Retina (tissue), 1 donor: ENCODE results near the gene LPAR3.

Source experiments
- DNase-seq: peaks from one replicate; pipeline ENCODE4 v3.0.0-alpha.2; 2016

Gene LPAR3

DNA sequence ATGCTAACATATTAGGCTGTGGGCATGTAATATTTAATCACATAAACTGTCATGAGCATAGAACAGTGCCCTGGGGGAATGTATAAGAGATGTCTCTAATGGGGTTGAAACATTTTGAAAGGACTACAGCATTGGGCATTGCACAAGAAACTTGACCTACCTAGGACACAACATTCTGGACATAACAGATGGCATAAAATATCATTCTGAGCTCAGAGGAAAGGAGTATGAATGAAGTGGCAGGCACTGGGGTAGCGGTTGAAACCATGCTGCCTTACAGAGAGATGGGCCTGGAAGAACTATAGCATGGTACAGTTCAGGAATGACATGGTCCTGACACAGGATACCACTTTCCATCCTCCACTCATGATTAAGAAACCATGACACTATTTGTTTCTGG lies 69.0 kb downstream of the LPAR3 start:
- no peak for DNase-seq

DNA sequence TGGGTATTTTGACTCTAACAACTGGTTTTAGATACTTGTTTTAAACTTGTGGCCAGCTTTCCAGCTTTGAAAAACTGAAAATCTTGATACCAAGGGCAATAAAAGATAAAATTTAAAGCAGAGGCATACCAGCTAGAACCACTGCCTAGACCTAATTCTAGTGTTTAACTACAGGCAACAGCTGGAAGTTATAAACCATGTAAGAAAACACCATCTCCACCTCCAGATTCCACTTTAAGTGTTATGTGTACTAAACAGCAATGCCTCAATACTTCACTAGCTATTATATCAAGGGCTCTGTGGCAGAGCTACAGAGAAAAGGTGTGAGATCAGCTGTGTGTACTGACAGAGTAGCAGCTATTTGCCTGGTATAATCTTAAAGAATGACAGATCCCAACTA lies 69.5 kb downstream of the LPAR3 start:
- no peak for DNase-seq

DNA sequence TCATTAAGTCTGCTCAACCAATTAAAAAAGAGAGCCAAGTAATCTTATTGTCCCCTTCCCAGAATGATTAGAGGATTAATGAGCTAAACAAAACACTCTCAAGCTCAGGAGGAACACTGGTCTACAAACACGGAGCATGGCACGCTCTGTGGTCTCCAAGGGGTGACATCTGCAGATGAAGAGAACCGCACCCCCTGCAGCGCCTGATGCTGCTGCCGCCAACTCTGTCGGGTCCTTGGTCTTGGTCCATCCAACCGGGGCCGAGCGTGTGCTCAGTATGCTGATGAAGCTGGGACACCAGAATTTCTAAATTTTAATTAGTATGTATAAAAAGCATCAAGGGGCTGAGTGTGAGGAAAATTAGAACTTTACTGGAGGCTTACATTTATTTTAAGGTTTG lies 82.7 kb downstream of the LPAR3 start:
- DNase-seq = no peak

DNA sequence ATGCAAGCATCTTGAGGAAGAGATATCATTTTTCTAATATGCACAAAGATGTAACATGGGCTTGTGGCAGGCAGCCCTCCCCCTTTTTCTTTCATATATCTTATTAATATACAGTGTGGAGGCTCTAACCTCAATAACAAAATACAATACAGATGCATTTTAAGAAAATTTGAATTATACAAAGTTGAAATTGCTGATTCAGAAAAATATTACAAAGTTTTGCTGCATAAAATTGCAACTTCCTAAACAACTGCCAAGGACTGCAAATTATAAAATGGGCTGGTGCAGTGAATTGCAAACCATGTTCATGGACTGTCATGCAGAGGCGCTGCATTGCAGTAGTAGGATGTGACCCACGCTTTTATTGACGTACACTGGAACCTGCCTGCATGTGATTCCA lies 84.0 kb downstream of the LPAR3 start:
- no peak for DNase-seq

DNA sequence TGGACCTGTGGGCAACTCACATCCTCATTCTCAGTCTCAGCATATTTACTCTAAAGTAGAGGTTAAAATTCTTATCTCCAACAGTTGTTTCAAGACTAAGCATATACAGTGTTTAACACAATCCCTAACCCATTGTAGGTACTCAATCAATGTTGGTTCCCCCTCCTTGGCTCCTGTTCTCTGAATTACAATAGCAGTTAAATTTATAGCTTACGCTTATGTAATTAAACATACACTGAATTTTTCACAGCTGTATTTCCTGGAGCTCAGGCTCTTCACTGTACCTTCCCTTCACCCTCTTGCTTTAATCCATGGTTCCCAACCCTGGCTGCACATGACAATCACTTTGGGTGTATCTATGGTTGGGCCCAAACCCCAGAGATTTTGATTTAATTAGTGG lies 89.4 kb downstream of the LPAR3 start:
- DNase-seq = no peak

DNA sequence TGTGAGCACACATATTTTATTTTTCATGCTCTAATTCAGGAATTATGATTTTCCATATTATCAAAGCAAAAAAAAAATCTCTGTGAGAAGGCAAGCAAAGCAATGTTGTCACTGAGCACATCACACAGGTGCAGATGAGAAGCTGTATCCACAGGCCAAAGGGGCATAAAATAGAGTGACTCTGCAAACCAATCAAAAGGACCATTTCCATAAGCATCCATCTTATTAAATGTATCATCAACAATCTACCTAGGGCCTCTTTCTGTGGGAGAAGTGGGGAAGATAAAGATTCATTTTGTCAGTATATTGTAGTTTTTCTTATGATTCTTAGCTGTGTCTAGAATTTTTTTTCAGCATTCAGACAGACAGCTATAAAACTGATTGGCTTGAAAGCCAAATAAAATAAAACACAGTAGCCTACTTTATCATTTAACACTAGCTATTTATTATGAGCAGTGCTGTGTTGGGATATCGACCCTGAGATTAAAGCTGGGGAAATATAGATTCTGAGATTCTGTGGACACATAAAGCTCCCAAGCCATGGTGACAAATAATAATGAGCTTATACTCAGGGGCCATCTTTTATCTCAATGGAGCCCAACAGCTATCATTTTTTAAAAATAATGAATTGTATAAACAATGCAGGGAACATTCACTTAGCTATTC lies 90.3 kb downstream of the LPAR3 start:
- no peak for DNase-seq

DNA sequence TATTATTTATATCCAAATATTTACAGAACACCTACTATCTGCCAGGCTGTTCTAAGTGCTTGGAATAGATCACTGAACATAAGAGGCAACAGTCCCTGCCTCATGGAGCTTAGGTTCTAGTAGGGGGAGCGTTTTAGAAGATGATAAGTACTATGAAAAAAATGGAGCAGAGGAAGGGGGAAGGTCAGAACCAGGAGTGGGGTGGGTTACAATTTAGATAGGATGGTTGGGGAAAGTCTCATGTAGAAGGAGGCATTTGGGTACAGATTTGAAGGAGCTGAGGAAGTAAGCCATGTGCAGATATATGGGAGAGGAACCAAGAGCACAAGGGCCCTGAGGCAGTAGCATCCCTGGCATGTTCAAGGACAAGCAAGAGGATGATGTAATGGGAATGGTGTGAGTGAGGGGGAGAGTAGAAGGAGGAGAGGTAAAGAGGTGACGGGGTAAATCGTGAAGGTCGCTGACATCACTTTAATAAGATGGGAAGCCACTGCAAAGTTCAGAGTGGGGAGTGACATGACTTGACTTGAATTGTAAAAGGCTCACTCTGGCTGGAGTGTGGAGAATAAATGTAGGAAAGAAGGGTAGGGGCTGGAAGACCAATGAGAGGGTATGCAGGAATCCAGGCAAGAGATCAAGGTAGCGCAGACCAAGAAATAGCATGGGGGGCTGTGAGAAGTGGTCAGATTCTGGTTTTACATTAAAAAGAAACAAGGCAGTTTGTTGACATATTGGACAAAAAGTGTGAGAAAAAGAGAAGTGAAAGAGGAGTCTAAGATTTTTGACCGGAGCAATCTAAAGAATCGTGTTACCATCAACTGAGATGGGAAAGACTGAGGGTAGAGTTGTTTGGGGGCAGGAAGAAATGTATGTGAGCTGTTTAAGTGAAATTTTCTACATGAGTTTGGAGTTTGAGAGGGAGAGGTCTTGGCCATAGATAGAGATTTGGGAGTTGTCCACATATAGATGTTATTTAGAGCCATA lies 92.6 kb downstream of the LPAR3 start:
- no peak for DNase-seq

DNA sequence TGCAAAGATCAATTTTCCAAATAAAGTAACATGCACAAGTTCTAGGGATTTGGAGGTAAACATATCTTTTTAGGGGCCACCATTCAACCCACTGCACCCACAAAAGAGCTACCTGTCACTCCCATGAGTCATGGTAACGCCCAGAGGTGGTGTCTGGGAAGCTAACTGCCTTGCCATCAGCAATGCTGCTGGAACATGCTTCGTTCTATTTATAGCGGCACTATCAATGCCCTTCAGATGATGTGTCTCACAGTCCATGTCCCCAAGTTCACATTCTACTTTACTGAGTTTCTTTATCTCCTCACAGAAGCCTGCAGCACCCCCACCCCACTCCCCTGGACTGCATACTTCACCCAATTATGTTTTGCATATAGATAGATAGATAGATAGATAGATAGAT lies 95.4 kb downstream of the LPAR3 start:
- no peak for DNase-seq

DNA sequence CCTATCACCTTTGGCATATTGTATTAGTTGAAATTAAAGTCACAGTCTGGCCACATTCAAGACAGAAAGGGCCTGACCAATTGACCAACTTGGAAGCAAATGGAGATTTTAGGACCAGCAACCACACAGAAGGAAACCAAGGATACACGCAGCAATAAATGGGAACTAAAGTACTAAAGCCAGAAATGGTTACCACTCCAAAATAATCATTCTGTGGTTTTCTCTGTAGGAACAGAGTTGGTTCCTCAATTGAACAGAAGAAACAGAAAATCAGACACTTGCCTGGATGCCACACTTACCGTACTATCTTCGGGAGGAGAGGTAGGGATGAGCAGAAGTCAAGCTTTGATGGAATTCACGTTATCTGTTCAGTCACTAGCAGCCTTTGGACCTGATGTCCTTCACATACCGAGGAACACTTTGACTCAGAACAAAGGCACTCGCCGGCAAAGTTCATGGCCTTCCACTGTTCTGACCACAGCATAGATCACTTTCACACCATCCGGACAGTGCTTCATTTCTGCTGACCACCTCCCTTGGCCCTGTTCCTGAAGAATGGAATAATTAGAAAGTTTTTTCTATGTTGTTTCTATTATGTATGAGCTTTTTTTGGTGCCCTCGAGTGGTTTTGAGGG lies 96.9 kb downstream of the LPAR3 start:
- no peak for DNase-seq

DNA sequence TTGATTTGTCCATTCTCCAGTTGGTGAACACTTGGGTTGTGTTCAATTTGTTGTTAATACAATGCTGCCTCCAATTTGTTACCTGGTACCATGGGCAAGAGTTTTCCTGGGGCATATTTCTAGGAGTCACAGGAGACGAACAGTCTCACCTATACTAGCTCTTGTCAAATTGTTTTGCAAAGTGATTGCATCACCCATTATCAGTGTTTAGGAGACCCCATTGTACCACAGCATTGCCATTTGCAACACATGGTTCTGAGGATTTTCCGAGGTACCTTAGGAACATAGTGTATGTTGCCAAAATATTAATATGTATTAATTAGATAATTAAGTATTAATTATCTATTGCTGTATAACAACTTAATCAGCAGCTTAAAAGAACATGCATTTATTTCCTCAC lies 97.8 kb downstream of the LPAR3 start:
- DNase-seq = no peak

DNA sequence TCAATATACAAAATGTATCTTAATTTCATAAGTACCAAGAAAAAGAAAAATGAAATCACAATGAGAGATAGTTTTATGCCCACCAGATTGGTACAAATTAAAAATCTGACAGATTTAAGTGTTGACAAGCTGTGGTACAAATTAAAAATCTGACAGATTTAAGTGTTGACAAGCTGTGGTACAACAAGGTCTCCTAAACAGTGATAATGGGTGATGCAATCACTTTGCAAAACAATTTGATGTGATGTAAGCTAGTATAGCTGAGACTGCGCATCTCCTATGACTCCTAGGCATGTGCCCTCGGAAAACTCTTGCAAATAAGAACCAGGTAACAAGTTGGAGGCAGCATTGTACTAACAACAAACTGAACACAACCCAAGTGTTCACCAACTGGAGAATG lies 100.6 kb downstream of the LPAR3 start:
- no peak for DNase-seq

DNA sequence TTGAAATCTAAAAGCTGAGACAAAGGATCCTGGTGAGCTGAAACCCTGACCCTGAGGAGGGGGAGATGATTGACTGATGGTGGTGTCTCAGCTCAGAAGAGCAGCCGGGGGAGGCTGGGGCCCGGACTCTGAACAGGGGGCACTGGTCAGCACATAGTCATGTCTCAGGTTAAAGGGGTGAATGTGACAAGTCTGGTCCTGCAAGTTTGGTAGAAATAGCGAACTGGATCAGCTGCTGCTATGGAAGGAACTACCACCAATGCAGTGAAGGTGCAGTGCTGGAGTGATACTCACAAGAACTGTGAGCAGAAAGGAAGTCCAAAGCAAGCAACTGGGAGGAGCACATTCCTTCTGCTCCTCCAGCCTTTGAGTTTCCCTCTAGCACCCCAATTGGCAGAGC lies 104.0 kb downstream of the LPAR3 start:
- DNase-seq = no peak

DNA sequence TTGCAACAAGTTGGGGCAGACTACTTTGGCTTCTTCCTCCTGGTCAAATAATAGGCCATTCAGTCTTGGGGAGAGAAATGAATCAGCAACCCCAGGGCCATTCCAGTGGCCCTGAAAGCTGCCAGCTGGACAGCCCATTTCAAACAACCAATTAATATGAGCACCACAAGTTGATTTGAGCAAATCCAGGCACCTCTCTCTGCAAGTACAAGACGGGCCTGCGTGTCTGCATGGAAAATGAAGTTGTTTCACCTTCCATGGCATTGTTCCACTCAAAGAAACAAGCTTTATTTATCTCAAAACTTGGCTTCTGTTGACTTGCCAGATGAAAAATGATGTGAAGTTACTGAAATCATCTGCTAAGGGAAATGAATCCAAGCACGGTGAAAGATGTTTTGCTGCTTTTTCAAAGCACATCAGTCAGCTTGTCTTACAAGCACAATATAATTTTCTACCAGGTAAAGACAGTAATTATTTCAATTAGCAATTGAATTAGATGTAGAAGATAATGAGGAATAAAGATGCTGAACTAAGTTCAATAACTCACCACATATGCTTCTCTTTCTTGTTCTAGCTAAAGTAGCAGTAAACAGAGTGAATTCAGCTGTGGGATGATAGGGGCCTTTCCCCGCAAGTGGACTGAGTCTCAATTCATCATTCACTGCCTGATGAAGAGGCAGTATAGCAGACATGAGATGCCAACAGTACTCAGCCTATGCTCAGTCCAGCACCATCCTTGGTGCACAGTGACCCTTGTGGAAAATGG lies 107.6 kb downstream of the LPAR3 start:
- no peak for DNase-seq

DNA sequence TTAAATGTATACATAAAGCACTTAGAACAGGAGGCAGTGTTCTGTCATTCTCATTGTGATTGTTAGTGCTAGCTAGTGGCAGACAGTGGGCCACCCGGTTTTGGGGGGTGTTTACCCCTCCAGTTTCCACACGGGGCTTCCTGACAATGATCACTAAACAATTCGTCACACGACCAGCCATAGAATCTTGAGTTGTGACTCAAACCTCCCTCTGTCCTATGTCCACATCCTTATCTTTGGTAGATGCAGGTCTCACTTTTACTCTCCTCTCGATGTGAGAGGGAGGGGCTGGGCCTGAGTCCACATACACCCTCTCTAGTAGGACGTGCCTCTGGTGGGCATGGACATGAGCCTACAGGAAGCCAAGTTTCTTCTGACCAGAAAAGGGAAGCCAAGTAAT lies 110.1 kb downstream of the LPAR3 start:
- DNase-seq = no peak

DNA sequence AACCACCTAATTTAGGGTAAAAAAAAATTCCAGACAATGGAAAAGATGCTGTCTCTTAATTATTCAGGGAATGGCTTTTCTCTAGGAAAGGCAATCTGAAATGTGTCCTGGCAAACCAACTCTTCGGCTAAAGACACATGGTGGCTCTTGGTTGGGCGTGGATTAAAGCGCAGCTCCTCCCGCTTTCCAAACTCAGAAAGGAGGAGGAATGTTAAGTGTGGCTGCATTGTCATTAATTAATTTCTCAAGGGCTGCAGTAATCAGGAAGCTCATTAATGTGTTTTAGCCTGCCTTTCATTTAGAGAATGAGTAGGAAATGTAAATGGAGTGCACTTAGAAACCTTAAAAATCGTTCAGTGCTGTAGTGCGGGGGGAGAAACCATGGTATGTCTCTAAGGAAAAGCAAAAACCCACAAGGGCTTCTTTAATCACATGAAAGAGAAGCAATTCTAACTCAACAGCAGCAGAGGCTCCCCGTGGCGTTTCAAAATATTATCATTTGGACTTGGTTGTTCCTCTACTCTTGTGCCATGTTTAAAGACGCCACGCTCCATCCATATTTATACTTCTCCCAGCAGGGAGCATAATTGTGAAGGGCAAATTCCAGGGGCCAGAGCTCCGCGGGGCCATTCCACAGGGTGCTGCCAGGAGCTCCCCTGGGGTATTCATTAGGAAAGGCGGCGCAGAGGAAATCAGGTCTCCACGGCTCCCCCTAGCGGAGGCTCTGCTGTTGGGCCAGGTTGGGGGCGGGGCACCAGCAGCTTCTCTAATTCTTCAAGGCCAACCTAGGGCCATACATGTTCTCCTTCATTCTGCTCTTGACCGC lies 110.8 kb downstream of the LPAR3 start:
- peak; percentile 40 for DNase-seq

DNA sequence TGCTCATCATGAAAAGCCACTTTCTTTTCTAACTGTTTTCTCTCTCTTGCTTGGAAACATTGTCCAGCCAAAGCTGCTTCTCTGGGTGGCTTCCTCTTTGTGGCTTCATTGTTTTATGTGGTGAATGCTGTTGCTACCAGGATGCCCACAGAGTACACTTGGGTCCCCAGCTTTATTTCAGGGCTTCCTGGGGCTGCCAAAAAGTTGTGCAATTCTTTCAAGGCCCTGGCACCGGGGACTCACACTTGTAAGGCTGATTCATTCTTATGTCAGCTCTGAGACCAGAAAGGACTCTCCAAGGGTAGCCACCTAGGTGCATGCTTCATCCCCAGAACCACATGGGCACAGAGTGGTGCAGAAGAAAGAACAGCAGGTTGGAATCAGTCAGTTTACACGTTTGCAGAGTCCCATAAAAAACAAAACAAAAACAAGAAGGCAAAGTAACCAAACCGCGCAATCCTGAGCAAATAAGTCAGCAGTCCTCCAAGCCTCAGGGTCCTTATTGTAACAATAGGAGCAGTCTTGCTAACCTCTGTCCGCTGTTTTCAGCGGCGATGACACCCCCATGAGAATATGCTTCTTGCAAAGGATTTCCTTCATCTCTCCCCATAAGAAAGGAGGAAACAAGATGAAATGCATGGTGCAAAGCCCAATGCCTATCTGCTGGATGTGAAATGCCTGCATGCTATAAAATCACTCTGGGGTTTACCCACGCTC lies 112.8 kb downstream of the LPAR3 start:
- no peak for DNase-seq

DNA sequence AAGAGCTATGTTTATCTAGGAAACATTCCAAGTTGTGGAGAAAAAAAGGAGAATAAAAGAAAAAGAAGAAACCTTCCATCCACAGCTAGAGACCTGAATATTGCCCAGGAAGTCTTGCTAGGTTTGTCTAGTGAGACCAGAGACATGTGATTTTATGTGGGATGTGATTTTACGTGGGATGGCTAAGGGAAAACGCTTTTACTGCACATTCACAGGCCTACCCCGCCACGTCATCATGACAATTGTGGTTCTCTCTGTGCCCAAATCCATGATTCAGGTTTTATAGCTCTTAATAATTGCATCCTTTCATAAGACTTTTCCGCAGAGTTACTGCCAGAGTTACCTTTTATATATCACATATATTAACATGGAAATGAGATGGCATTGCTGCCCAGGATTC lies 116.4 kb downstream of the LPAR3 start:
- no peak for DNase-seq

DNA sequence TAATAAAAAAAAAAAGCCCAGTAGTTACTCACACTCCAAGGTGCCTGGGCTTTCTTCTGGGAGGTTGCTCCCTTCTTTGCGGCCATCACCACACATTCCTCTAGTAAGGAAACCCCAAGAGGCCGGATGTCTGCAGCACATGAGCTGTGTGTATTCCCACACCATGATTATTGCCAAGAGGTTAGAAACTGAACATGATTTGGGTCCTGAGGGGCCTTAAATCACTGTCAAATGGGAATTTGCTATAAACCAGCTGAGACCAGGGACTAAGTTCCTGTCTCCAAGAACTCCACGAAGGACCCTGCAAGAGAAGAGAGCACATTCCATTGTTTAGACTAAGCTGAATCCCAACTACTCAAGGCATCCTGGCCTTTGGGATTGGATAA lies 117.5 kb downstream of the LPAR3 start:
- no peak for DNase-seq

DNA sequence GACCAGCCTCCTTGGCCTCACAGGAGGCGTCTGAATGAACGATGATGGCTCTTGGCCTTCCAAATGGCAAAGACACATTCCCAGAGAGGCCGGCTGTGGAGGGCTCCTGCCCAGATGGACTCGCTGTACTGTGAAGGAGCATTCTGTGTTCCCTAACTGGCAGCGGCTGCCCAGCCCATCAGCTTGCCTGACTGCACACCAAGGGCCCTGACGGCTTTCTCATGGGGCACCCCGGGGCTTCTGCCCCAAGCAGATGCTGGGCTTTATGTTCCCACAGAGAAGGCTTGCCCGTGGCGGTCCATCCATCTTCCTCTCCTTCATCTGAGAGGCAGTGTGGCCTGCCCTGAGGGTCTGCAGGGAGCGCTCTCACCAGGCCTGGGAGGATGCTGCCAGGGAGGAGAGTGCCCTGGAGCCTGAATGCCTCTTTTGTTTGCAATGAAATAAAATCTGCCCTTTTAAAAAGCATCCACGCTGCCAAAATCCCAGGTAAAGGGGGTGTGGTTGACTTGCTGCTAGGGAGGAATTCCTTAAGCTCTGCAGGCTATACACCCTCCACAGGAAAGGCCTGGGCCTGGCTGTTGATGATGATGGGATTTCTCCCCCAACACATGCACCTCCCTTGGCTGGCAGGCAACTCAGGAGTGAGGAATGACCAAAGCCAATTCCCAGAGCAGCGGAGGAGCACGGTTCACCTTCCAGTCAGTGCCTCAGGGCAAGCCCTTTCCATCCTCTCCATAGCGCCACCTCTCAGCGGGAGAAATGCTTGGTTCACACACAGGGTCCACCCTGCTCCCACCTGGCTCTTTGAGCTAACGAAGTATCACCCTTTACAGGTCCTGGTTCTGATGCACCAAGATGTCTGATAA lies 118.1 kb downstream of the LPAR3 start:
- peak; percentile 73 for DNase-seq

DNA sequence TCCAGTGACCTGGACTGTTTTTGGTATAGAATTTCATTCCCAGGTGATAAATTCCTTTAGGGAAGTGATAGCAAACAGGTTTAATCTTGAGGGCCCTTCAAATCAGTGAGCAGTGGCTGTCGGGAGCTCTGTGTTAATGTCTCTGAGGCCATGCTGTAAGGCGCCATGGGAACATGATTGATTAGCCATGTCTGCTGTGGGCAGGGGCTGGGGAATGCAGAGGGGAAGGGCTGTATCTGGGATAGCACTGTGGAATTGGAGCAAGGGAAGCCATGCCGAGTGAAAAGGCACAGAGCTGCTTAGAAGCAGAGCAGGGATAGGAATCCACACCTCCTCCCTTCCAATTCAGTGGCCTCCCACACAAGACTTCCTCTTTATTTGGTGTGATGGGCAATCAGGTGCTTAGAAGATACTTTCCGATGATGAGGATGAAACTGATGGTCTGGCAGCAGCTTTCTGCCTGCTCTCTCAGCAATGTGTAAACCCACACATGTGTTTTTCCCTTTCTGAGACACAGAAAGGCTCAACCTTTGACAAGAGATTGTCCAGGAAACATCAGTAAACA lies 119.0 kb downstream of the LPAR3 start:
- no peak for DNase-seq
